ENCODE results near the gene GTF2H2.
"Not testable (repeated sequence)": the region's sequence is repeated elsewhere in the genome, so short reads cannot be mapped to it uniquely, and the experiment has no call there.

Gene GTF2H2

GRCh38 chr5:71067262-71067928 lies at the start of gene GTF2H2:
GTF2H2 (minus strand) TSS chr5:71067676; CDS start chr5:71062763, 4,913 bp downstream.
- not testable (repeated sequence) for DNase-seq (ENCODE audit: low spot score)

GRCh38 chr5:71109730-71110275 lies 42.3 kb upstream of the GTF2H2 start:
- DNase-seq (ENCODE audit: low spot score): not testable (repeated sequence)

- not testable (repeated sequence) for DNase-seq (ENCODE audit: low spot score)
Measured at GRCh38 chr5:71099996-71100395, 32.5 kb upstream of the GTF2H2 start.

- not testable (repeated sequence) for DNase-seq (ENCODE audit: low spot score)
Measured at GRCh38 chr5:71097930-71098203, 30.4 kb upstream of the GTF2H2 start.

GRCh38 chr5:71097173-71097929 lies 29.9 kb upstream of the GTF2H2 start:
- not testable (repeated sequence) for DNase-seq (ENCODE audit: low spot score)

- not testable (repeated sequence) for DNase-seq (ENCODE audit: low spot score)
Measured at GRCh38 chr5:71089773-71090172, 22.3 kb upstream of the GTF2H2 start.

GRCh38 chr5:71088754-71089153 lies 21.3 kb upstream of the GTF2H2 start:
- DNase-seq (ENCODE audit: low spot score): not testable (repeated sequence)

- DNase-seq (ENCODE audit: low spot score): not testable (repeated sequence)
Measured at GRCh38 chr5:71086145-71086544, 18.7 kb upstream of the GTF2H2 start.

GRCh38 chr5:71084280-71085063 lies 17.0 kb upstream of the GTF2H2 start:
- not testable (repeated sequence) for DNase-seq (ENCODE audit: low spot score)

- not testable (repeated sequence) for DNase-seq (ENCODE audit: low spot score)
Measured at GRCh38 chr5:71082898-71083297, 15.4 kb upstream of the GTF2H2 start.

GRCh38 chr5:71082340-71082739 lies 14.9 kb upstream of the GTF2H2 start:
- not testable (repeated sequence) for DNase-seq (ENCODE audit: low spot score)

GRCh38 chr5:71061322-71061721 lies 6.2 kb downstream of the GTF2H2 start:
- not testable (repeated sequence) for DNase-seq (ENCODE audit: low spot score)

GRCh38 chr5:71059426-71059825 lies 8.1 kb downstream of the GTF2H2 start:
- not testable (repeated sequence) for DNase-seq (ENCODE audit: low spot score)

- DNase-seq (ENCODE audit: low spot score): not testable (repeated sequence)
Measured at GRCh38 chr5:71044808-71045207, 22.7 kb downstream of the GTF2H2 start.

- DNase-seq (ENCODE audit: low spot score): not testable (repeated sequence)
Measured at GRCh38 chr5:71044128-71044527, 23.3 kb downstream of the GTF2H2 start.

GRCh38 chr5:71031046-71031776 lies 36.3 kb downstream of the GTF2H2 start:
- DNase-seq (ENCODE audit: low spot score): not testable (repeated sequence)

- DNase-seq (ENCODE audit: low spot score): not testable (repeated sequence)
Measured at GRCh38 chr5:71025289-71025953, 42.1 kb downstream of the GTF2H2 start, which contains the start of gene NAIP. NAIP (minus strand) TSS chr5:71025339; CDS start chr5:71012915, 12,424 bp downstream.

- not testable (repeated sequence) for DNase-seq (ENCODE audit: low spot score)
Measured at GRCh38 chr5:71020643-71021042, 46.8 kb downstream of the GTF2H2 start.

- DNase-seq (ENCODE audit: low spot score): not testable (repeated sequence)
Measured at GRCh38 chr5:71018376-71019005, 49.0 kb downstream of the GTF2H2 start.

- DNase-seq (ENCODE audit: low spot score): no peak
Measured at GRCh38 chr5:71014176-71014575, 53.3 kb downstream of the GTF2H2 start.
